DOHH2 (cell line): Measurements from ENCODE around the gene SLC38A11.
"Not testable (repeated sequence)": the region's sequence is repeated elsewhere in the genome, so short reads cannot be mapped to it uniquely, and the experiment has no call there.

Experiments used
- CTCF ChIP-seq: fragments of 200-600 bp; sonication (generic); IDR thresholded peaks from one replicate; pipeline ENCODE4 v1.5.1; 2014; ENCODE audit warnings: antibody characterized with exemption, mild to moderate bottlenecking, low read depth, low read length; ENCODE audit not compliant: poor library complexity, severe bottlenecking
- EZH2phosphoT487 ChIP-seq: fragments of 200-600 bp; sonication (generic); IDR thresholded peaks from 2 replicates; pipeline ENCODE4 v1.6.1; 2017; ENCODE audit warnings: borderline replicate concordance, mild to moderate bottlenecking, antibody characterized with exemption, low read length, moderate library complexity, mixed read lengths

GRCh38 chr2:164990953-164991352 is 35.6 kb upstream of the SLC38A11 start:
- TF ChIP-seq CTCF, EZH2phosphoT487: not testable (repeated sequence)
